ENCODE measurements around the gene AGBL1.
A peak's percentile ranks its signal among the peaks of the same experiment; 100 is the strongest.

- no peak for TF ChIP-seq CTCF (IDR thresholded peaks at IDR 0.05; ENCODE audit: low read depth, low read length, missing input control)
- TF ChIP-seq RXRA (IDR thresholded peaks at IDR 0.05): no peak
- no peak for TF ChIP-seq TAF1 (conservative IDR thresholded peaks at IDR 0.05)
- no peak for TF ChIP-seq NR2F2 (IDR thresholded peaks at IDR 0.05)
- no peak for TF ChIP-seq MAX (IDR thresholded peaks at IDR 0.05)
- no peak for TF ChIP-seq EGR1 (IDR thresholded peaks at IDR 0.05; ENCODE audit: low read depth in 2 of 2)
- no peak for TF ChIP-seq HNF4A (conservative IDR thresholded peaks at IDR 0.05)
- no peak for TF ChIP-seq REST (IDR thresholded peaks at IDR 0.05)
- peak in 1 of 2 donors; percentile 7 for TF ChIP-seq RAD21 (IDR thresholded peaks at IDR 0.05)
- TF ChIP-seq JUND (IDR thresholded peaks at IDR 0.05): no peak
Measured at GRCh38 chr15:86115145-86115801, 35.6 kb downstream of the AGBL1 start.
